OCI-LY7 (cell line): Measurements from ENCODE around the gene DBN1.

Experiments
- EZH2phosphoT487 ChIP-seq: fragments of 200-600 bp; sonication (generic); IDR thresholded peaks from 2 replicates; pipeline ENCODE4 v1.6.1; 2018; ENCODE audit warnings: low read depth, borderline replicate concordance, mild to moderate bottlenecking, mixed run types, antibody characterized with exemption, low read length, moderate library complexity, mixed read lengths
- TF ChIP-seq, protein P1 (sequence below): fragments of 200-600 bp; sonication (generic); conservative IDR thresholded peaks from 2 replicates; pipeline ENCODE4 v1.5.1; 2014; ENCODE audit warnings: mild to moderate bottlenecking, antibody characterized with exemption, low read length, moderate library complexity, mixed read lengths

DNA sequence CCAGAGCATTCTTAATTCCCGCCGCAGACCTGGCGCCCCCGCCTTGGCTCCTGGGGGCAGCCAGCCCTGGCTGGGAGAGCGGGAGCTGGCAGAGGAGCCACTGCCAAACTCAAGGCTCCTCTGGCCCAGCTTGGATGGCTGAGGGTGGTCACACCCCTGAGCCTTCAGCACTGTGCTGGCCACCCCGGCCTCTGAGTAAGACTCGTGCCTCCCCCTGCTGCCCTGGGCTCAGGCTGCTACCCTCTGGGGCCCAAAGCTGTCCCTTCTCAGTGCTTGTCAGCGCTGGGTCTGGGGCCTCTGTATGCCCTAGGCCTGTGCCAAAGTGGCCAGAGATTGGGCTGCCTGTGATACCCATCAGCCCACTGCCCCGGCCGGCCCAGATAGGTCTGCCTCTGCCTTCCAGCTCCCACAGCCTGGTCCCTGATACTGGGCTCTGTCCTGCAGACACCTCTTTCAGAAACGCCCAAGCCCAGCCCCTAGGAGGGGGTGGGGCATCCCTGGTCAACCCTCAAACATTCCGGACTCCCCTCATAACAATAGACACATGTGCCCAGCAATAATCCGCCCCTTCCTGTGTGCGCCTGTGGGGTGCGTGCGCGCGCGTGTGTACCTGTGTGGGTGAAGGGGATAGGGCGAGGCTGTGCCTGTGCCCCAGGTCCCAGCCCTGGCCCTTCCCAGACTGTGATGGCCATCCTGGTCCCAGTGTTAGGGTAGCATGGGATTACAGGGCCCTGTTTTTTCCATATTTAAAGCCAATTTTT, 31.2 kb downstream of the DBN1 start:
- TF ChIP-seq, protein P1, sequence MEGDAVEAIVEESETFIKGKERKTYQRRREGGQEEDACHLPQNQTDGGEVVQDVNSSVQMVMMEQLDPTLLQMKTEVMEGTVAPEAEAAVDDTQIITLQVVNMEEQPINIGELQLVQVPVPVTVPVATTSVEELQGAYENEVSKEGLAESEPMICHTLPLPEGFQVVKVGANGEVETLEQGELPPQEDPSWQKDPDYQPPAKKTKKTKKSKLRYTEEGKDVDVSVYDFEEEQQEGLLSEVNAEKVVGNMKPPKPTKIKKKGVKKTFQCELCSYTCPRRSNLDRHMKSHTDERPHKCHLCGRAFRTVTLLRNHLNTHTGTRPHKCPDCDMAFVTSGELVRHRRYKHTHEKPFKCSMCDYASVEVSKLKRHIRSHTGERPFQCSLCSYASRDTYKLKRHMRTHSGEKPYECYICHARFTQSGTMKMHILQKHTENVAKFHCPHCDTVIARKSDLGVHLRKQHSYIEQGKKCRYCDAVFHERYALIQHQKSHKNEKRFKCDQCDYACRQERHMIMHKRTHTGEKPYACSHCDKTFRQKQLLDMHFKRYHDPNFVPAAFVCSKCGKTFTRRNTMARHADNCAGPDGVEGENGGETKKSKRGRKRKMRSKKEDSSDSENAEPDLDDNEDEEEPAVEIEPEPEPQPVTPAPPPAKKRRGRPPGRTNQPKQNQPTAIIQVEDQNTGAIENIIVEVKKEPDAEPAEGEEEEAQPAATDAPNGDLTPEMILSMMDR: no peak
- no peak for TF ChIP-seq EZH2phosphoT487
